Measurements from ENCODE around the gene ITGB4.

The ITGB4 gene

GRCh38 chr17:75731086-75731715 is 9.9 kb downstream of the ITGB4 start:
- no peak for TF ChIP-seq CTCF (conservative IDR thresholded peaks at IDR 0.05; ENCODE audit: low read length)
- H3K4me3 ChIP-seq (ENCODE audit: low read length): no peak overlapping the region
- DNase-seq (ENCODE audit: low read depth): no peak

GRCh38 chr17:75731716-75732498 is 10.6 kb downstream of the ITGB4 start:
- no peak overlapping the region for H3K4me3 ChIP-seq (ENCODE audit: low read length)
- DNase-seq (ENCODE audit: low read depth): no peak
- TF ChIP-seq CTCF (conservative IDR thresholded peaks at IDR 0.05; ENCODE audit: low read length): no peak

- no peak for TF ChIP-seq CTCF (conservative IDR thresholded peaks at IDR 0.05; ENCODE audit: low read length)
- DNase-seq (ENCODE audit: low read depth): no peak
- no peak overlapping the region for H3K4me3 ChIP-seq (ENCODE audit: low read length)
Observed at GRCh38 chr17:75733471-75733870, 12.2 kb downstream of the ITGB4 start.

GRCh38 chr17:75734674-75735294 is 13.5 kb downstream of the ITGB4 start:
- no peak overlapping the region for H3K4me3 ChIP-seq (ENCODE audit: low read length)

GRCh38 chr17:75736173-75736835 is 15.0 kb downstream of the ITGB4 start:
- no peak for DNase-seq (ENCODE audit: low read depth)
- TF ChIP-seq CTCF (conservative IDR thresholded peaks at IDR 0.05; ENCODE audit: low read length): no peak
- H3K4me3 ChIP-seq (ENCODE audit: low read length): no peak overlapping the region

More at GRCh38 chr17:75734674-75735294, 13.5 kb downstream of the ITGB4 start:
- no peak for TF ChIP-seq CTCF (conservative IDR thresholded peaks at IDR 0.05; ENCODE audit: low read length)
- DNase-seq (ENCODE audit: low read depth): no peak

GRCh38 chr17:75737133-75737962 is 16.1 kb downstream of the ITGB4 start:
- no peak for TF ChIP-seq CTCF (conservative IDR thresholded peaks at IDR 0.05; ENCODE audit: low read length)
- no peak overlapping the region for H3K4me3 ChIP-seq (ENCODE audit: low read length)
- DNase-seq (ENCODE audit: low read depth): no peak
